HEK293 (cell line): ENCODE measurements around the gene HHIPL1.
A peak's percentile ranks its signal among the peaks of the same experiment; 100 is the strongest.

Experiments used
- CTCF ChIA-PET: fragments of 350-600 bp; formaldehyde crosslinking; extraction: SDS; loops from one replicate; lab custom pipeline; 2021; ENCODE audit warnings: antibody characterized with exemption; lab: Yijun Ruan, JAX
- POLR2A ChIA-PET: fragments of 300-600 bp; formaldehyde crosslinking; extraction: SDS; loops from one replicate; lab custom pipeline; 2020; ENCODE audit warnings: antibody characterized with exemption, inconsistent platforms; lab: Yijun Ruan, JAX
- H3K27ac ChIP-seq: fragments of 200-500 bp; sonication (Bioruptor generic); 2 replicates; pipeline ENCODE4 v1.5.1; 2014; ENCODE audit warnings: low read depth, low read length, control low read depth, inconsistent platforms; ENCODE audit errors: extremely low read depth
- H3K36me3 ChIP-seq, 2 experiments: fragments of 200-500 bp in 1 of 2; sonication (Bioruptor generic) in 1 of 2; 1 replicate in 1 of 2; 2 replicates in 1 of 2; pipeline ENCODE4 v1.5.1; 2014 to 2017; ENCODE audit warnings: inconsistent platforms in 2 of 2, low read length in 2 of 2; ENCODE audit not compliant: control insufficient read depth in 2 of 2, insufficient read depth in 1 of 2
- H3K4me1 ChIP-seq: fragments of 200-500 bp; sonication (Bioruptor generic); 2 replicates; pipeline ENCODE4 v1.5.1; 2014; ENCODE audit warnings: mild to moderate bottlenecking, low read length, inconsistent platforms; ENCODE audit not compliant: control insufficient read depth, insufficient read depth
- H3K4me3 ChIP-seq: 2 replicates; pipeline ENCODE4 v1.5.1; 2011; ENCODE audit warnings: low read depth, mild to moderate bottlenecking, control low read depth, low read length, moderate library complexity
- H3K9me3 ChIP-seq: fragments of 200-500 bp; sonication (Bioruptor generic); 2 replicates; pipeline ENCODE4 v1.5.1; 2014; ENCODE audit warnings: low read depth, low read length, inconsistent platforms; ENCODE audit not compliant: control insufficient read depth, insufficient read depth
- GLIS1 ChIP-seq: fragments of 450-650 bp; formaldehyde crosslinking; IDR thresholded peaks from 2 replicates; pipeline ENCODE4 v1.5.1; 2016; ENCODE audit warnings: missing biosample characterization, missing genetic modification characterization
- PRDM1 ChIP-seq: fragments of 450-650 bp; formaldehyde crosslinking; IDR thresholded peaks from 2 replicates; pipeline ENCODE4; 2016; ENCODE audit warnings: missing biosample characterization, missing genetic modification characterization
- SP7 ChIP-seq: fragments of 450-650 bp; formaldehyde crosslinking; IDR thresholded peaks from 2 replicates; pipeline ENCODE4 v1.5.1; 2016; ENCODE audit warnings: missing biosample characterization, missing genetic modification characterization
- YY2 ChIP-seq: fragments of 450-650 bp; formaldehyde crosslinking; IDR thresholded peaks from 2 replicates; pipeline ENCODE4 v1.5.1; 2016; ENCODE audit warnings: missing biosample characterization, missing genetic modification characterization
- ZBTB17 ChIP-seq: fragments of 450-650 bp; formaldehyde crosslinking; IDR thresholded peaks from 2 replicates; pipeline ENCODE4 v1.5.1; 2016; ENCODE audit warnings: missing biosample characterization, missing genetic modification characterization
- ZIC2 ChIP-seq: fragments of 450-650 bp; formaldehyde crosslinking; IDR thresholded peaks from 2 replicates; pipeline ENCODE4 v1.5.1; 2016; ENCODE audit warnings: missing biosample characterization, missing genetic modification characterization
- ZNF112 ChIP-seq: fragments of 450-650 bp; formaldehyde crosslinking; IDR thresholded peaks from 2 replicates; pipeline ENCODE4 v1.5.0; 2017; ENCODE audit warnings: missing biosample characterization, missing genetic modification characterization
- ZNF16 ChIP-seq: fragments of 450-650 bp; formaldehyde crosslinking; IDR thresholded peaks from 2 replicates; pipeline ENCODE4 v1.5.1; 2016; ENCODE audit warnings: low read depth, missing biosample characterization, missing genetic modification characterization
- ZNF174 ChIP-seq: fragments of 450-650 bp; formaldehyde crosslinking; IDR thresholded peaks from 2 replicates; pipeline ENCODE4 v1.5.0; 2017; ENCODE audit warnings: missing biosample characterization, mild to moderate bottlenecking, missing genetic modification characterization
- ZNF221 ChIP-seq: fragments of 450-650 bp; formaldehyde crosslinking; IDR thresholded peaks from 2 replicates; pipeline ENCODE4 v1.5.1; 2017; ENCODE audit warnings: missing biosample characterization, missing genetic modification characterization, borderline replicate concordance
- ZNF248 ChIP-seq: fragments of 450-650 bp; formaldehyde crosslinking; IDR thresholded peaks from 2 replicates; pipeline ENCODE4 v1.5.1; 2017; ENCODE audit warnings: missing biosample characterization, missing genetic modification characterization
- ZNF335 ChIP-seq: fragments of 450-650 bp; formaldehyde crosslinking; conservative IDR thresholded peaks from 2 replicates; pipeline ENCODE4 v1.5.1; 2016; ENCODE audit warnings: missing biosample characterization, missing genetic modification characterization
- ZNF341 ChIP-seq: fragments of 450-650 bp; formaldehyde crosslinking; IDR thresholded peaks from 2 replicates; pipeline ENCODE4; 2016; ENCODE audit warnings: low read depth, missing biosample characterization, missing genetic modification characterization
- ZNF366 ChIP-seq: fragments of 450-650 bp; formaldehyde crosslinking; conservative IDR thresholded peaks from 2 replicates; pipeline ENCODE4 v1.5.1; 2016; ENCODE audit warnings: missing biosample characterization, missing genetic modification characterization
- ZNF571 ChIP-seq: fragments of 450-650 bp; formaldehyde crosslinking; IDR thresholded peaks from 2 replicates; pipeline ENCODE4 v1.5.0; 2017; ENCODE audit warnings: missing biosample characterization, missing genetic modification characterization
- ZNF664 ChIP-seq: fragments of 450-650 bp; formaldehyde crosslinking; IDR thresholded peaks from 2 replicates; pipeline ENCODE4 v1.5.1; 2016; ENCODE audit warnings: missing biosample characterization, missing genetic modification characterization
- ZNF701 ChIP-seq: fragments of 450-650 bp; formaldehyde crosslinking; IDR thresholded peaks from 2 replicates; pipeline ENCODE4 v1.5.1; 2016; ENCODE audit warnings: missing biosample characterization, missing genetic modification characterization
- ZNF776 ChIP-seq: fragments of 450-650 bp; formaldehyde crosslinking; IDR thresholded peaks from 2 replicates; pipeline ENCODE4 v1.5.0; 2017; ENCODE audit warnings: missing biosample characterization, missing genetic modification characterization, borderline replicate concordance
- TF ChIP-seq, protein P1 (sequence below): fragments of 450-650 bp; formaldehyde crosslinking; IDR thresholded peaks from 2 replicates; pipeline ENCODE4 v1.5.1; 2016; ENCODE audit warnings: missing biosample characterization, missing genetic modification characterization, low read depth
- TF ChIP-seq, protein P2 (sequence below): fragments of 450-650 bp; formaldehyde crosslinking; IDR thresholded peaks from 2 replicates; pipeline ENCODE4 v1.5.1; 2016; ENCODE audit warnings: missing biosample characterization, missing genetic modification characterization
- TF ChIP-seq, protein P3 (sequence below): fragments of 450-650 bp; formaldehyde crosslinking; IDR thresholded peaks from 2 replicates; pipeline ENCODE4 v1.5.1; 2017; ENCODE audit warnings: missing biosample characterization, missing genetic modification characterization

HHIPL1 gene

DNA sequence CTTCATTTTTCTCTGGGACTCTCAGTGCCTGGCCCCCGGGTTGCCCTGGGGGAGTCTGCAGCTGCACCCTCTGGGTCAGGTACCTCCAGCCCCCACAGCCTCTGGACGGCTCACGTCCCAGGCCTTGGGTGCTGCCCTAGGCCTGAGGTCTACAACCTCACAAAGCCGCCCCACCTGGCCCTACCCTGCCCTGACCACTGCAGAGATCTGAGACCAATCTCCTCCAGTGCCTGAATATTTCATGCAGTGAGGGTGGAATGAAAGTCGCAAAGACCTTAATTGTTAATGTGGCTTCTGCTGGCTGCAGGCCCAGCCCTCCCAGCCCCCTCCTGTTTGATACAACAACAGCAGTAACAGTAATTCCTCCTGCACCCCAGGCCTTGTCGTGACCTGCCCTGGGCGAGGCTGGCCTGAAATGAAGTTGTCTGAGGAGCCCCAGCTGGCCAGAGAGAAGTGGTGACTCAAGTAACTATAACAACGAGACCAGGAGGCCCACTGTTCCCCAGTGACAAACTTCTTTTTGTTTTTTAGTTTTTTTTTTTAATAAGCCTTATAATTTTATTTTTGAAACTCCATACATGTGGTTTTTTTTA lies 32.1 kb upstream of the HHIPL1 start:
- ChIA-PET CTCF (no interaction called here), POLR2A (interaction anchor here (1.3 kb wide), 1 partner anchor 38 kb away, joined by 3 read pairs; no protein-coding TSS in a partner anchor)
- H3K4me1 ChIP-seq: peaks cover 4% of the 10 kb centered on the region
- H3K27ac ChIP-seq: no peak overlapping the region
- H3K4me3 ChIP-seq: no peak overlapping the region
- no peaks in the 10 kb centered on the region for H3K36me3 ChIP-seq
- TF ChIP-seq GLIS1 (tag by site-specific recombination) (peak; percentile 33; the same call in 1 of the 2 replicates), ZNF335 (tag by site-specific recombination) (no peak), ZNF112 (tag by site-specific recombination) (no peak), YY2 (no peak), ZNF366 (no peak), ZNF174 (tag by site-specific recombination) (no peak), SP7 (peak; percentile 2; the same call in 1 of the 2 replicates), ZIC2 (tag by site-specific recombination) (peak; percentile 71)
- TF ChIP-seq, protein P1, sequence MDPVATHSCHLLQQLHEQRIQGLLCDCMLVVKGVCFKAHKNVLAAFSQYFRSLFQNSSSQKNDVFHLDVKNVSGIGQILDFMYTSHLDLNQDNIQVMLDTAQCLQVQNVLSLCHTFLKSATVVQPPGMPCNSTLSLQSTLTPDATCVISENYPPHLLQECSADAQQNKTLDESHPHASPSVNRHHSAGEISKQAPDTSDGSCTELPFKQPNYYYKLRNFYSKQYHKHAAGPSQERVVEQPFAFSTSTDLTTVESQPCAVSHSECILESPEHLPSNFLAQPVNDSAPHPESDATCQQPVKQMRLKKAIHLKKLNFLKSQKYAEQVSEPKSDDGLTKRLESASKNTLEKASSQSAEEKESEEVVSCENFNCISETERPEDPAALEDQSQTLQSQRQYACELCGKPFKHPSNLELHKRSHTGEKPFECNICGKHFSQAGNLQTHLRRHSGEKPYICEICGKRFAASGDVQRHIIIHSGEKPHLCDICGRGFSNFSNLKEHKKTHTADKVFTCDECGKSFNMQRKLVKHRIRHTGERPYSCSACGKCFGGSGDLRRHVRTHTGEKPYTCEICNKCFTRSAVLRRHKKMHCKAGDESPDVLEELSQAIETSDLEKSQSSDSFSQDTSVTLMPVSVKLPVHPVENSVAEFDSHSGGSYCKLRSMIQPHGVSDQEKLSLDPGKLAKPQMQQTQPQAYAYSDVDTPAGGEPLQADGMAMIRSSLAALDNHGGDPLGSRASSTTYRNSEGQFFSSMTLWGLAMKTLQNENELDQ (tag by site-specific recombination): no peak
- TF ChIP-seq, all 188 proteins: peak for 3
- no peaks in the 10 kb centered on the region for H3K9me3 ChIP-seq

DNA sequence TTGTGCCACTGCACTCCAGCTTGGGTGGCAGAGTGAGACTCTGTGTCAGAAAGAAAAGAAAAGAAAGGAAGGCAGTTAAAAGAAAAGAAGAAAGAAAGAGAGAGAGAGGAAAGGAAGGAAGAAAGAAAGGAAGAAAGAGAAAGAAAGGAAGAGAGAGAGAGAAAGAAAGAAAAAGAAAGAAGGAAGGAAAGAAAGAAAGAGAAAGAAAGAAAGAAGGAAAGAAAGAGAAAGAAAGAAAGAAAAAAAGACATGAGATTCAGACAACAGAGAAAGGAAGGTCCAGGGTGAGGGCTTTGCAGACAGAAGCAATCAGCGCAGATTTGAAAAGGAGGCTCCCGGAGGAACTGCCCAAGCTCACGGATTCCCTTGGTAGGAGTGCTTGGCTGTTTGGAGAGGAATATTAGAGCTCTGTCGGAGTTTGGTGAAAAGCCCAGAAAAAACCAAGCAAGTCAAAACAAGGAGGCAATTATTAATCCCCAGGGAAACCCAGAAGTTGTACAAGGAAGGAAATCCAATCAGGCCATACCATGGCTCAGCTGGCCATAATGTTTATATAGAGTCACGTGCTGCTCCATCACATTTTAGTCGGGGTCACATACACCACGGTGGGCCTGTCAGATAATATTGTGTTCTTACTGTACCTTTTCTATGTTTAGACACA lies 29.3 kb upstream of the HHIPL1 start:
- Histone ChIP-seq H3K4me1 (peaks cover 4% of the 10 kb centered on the region), H3K36me3 (no peaks in the 10 kb centered on the region), H3K27ac (no peak overlapping the region), H3K9me3 (no peaks in the 10 kb centered on the region), H3K4me3 (no peak overlapping the region)
- ChIA-PET POLR2A (interaction anchor here (0.6 kb wide), 1 partner anchor 28 kb away, joined by 3 read pairs; no protein-coding TSS in a partner anchor), CTCF (interaction anchor here (0.6 kb wide), 1 partner anchor 92 kb away, joined by 4 read pairs; no protein-coding TSS in a partner anchor)
- TF ChIP-seq ZNF776 (tag by site-specific recombination): no peak
- TF ChIP-seq ZBTB17 (tag by site-specific recombination): peak; percentile 94
- TF ChIP-seq ZNF366: peak; percentile 95
- peak; percentile 95 for TF ChIP-seq PRDM1 (tag by site-specific recombination)

DNA sequence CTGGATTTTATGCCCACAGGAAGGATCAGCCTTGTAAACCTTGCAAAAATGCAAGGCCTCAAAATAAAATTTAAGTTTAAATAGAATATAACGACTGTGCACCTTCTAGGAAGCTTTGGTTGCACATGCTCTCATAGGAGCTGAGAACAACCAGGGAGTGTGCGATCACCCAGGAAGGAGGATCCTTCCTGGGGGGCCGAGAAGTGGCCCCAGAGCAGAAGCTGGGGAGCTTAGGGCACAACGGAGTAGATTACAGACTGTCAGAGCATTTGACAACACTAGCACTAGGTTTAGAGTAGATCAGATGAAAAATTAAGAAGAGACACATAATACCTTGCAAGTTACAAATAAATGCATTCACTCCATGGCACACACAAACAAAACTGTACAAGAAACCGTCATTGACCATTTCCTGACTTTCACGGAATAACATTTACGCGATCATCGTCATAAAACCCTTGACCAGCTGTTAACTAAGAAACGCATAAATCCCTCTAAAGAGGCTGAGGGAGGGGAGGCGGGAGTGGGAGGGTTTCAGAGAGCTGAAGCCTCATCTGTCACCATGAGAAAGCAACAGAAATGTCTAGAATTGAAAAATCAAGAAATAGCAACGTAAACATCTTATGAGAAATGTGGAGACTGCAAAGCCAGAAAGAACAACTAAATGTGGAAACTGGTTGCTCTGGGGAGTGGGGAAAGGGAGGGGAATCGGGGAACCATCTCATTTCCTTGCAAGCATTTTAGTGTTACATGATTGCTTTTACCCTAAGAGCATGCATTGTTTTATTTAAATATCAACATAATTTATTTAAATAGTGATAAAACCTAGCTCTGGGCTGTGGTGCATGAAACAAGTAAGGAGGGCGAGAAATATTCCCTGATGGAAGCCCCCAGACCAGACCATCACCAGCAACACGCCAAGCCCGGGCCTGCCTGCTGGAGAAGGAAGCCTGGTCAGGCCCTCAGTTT lies 27.8 kb upstream of the HHIPL1 start:
- Histone ChIP-seq H3K4me1 (peaks cover 4% of the 10 kb centered on the region), H3K36me3 (no peaks in the 10 kb centered on the region), H3K9me3 (no peaks in the 10 kb centered on the region), H3K4me3 (no peak overlapping the region), H3K27ac (no peak overlapping the region)
- ChIA-PET CTCF (interaction anchor here (1.1 to 1.8 kb wide), 2 partner anchors 11 to 12 kb away, joined by 5 read pairs; no protein-coding TSS in a partner anchor), POLR2A (no interaction called here)
- peak; percentile 67 for TF ChIP-seq GLIS1 (tag by site-specific recombination)
- peak; percentile 79 for TF ChIP-seq ZNF664 (tag by site-specific recombination)
- TF ChIP-seq, protein P2, sequence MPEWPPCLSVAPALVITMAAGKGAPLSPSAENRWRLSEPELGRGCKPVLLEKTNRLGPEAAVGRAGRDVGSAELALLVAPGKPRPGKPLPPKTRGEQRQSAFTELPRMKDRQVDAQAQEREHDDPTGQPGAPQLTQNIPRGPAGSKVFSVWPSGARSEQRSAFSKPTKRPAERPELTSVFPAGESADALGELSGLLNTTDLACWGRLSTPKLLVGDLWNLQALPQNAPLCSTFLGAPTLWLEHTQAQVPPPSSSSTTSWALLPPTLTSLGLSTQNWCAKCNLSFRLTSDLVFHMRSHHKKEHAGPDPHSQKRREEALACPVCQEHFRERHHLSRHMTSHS (tag by site-specific recombination): no peak
- no peak for TF ChIP-seq ZNF571 (tag by site-specific recombination)
- TF ChIP-seq ZNF341 (tag by site-specific recombination): no peak
- no peak for TF ChIP-seq ZNF248
- no peak for TF ChIP-seq ZNF16 (tag by site-specific recombination)
- TF ChIP-seq, protein P3, sequence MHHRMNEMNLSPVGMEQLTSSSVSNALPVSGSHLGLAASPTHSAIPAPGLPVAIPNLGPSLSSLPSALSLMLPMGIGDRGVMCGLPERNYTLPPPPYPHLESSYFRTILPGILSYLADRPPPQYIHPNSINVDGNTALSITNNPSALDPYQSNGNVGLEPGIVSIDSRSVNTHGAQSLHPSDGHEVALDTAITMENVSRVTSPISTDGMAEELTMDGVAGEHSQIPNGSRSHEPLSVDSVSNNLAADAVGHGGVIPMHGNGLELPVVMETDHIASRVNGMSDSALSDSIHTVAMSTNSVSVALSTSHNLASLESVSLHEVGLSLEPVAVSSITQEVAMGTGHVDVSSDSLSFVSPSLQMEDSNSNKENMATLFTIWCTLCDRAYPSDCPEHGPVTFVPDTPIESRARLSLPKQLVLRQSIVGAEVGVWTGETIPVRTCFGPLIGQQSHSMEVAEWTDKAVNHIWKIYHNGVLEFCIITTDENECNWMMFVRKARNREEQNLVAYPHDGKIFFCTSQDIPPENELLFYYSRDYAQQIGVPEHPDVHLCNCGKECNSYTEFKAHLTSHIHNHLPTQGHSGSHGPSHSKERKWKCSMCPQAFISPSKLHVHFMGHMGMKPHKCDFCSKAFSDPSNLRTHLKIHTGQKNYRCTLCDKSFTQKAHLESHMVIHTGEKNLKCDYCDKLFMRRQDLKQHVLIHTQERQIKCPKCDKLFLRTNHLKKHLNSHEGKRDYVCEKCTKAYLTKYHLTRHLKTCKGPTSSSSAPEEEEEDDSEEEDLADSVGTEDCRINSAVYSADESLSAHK (tag by site-specific recombination): peak; percentile 80
- TF ChIP-seq ZNF221 (tag by site-specific recombination): no peak
- no peak for TF ChIP-seq ZNF701 (tag by site-specific recombination)
